CD4-positive, alpha-beta T cell treated with Interleukin-12 subunit alpha and Interleukin-12 subunit beta, for 1 hour (primary cell): ENCODE results near the gene PJA2.

Source experiments
- DNase-seq: peaks from one replicate; pipeline ENCODE4 v3.0.0-alpha.2; 2020

The PJA2 gene

DNA sequence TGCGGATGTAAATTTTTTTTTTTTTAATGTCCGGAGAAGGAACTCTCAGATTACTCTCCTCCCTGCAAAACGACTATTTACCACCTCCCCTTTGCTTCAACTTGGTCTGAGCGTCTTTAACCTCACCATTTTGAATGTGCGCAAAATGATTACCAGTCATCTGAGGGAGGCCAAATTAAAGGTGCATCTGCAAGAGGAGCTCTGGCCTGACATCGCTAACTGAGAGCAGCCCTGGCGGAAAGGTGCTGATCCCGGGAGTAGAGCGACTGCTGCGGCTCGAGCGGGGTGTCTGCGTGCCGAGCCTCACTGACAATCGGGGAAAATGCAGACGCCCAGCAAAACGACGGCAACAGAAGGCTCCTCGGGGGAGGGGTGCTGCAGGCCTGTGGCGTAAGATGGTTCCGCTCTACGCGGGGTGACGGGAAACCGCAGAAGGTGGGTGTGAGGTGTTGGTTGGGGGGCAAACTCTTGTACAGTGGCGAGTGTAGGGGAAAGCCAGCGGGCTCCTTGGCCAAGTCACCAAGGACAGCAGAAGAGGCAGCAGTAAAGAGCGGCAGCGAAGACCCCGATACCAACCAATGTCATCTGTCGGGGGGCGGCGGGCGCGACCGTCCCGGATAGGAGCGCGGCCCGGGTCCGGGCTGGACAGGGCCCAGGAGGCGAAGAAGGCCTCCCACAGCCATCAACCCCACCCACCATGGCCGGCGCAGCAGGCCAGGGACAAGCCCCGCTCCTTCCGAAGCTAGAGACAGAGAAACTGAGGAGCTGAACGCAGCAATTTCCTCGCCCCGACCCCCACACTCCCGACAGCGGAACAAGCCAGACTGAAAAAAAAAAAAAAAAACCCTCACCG lies 557 bp downstream of the PJA2 start:
- DNase-seq, result peak; percentile 85

- no peak for DNase-seq
Measured at GRCh38 chr5:109407913-109408312, 1.9 kb downstream of the PJA2 start.

DNA sequence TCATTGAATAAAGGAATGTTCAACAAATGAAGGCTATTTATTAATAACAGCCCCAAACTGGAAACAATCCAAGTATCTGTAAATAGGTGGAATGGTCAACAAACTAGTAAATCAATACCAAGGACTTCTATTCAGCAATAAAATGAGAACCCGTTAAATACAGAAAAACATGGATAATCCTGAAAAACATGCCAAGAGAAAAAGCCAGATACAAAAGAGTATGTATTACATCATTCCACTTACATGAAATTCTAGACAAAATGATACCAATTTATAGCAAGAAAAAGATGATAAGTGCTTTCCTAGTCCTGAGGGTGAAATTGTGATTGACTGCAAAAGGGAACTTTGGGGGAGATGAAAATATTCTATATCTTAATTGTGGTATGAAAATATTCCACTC lies 3.1 kb downstream of the PJA2 start:
- DNase-seq, result no peak

DNA sequence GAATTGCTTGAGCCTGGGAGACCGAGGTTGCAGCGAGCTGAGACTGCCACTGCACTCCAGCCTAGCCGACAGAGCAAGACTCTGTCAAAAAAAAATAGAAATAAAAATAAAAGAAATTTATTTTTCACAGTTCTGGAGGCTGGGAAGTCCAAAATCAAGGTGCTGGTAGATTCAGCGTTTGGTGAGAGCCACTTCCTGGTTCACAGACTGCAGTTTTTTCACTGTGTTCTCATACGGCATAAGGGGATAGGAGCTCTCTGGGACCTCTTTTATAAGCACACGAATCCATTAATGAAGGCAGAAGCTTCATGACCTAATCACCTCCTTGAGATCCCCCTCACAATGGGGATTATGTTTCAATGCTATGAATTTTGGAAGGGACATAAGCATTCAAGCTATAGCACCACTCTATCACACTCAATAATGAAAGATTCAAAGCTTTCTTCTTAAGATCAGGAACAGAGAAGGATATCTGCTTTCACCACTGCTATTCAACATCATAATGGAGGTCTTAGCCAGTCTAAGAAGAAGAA lies 5.3 kb downstream of the PJA2 start:
- DNase-seq, result no peak

DNA sequence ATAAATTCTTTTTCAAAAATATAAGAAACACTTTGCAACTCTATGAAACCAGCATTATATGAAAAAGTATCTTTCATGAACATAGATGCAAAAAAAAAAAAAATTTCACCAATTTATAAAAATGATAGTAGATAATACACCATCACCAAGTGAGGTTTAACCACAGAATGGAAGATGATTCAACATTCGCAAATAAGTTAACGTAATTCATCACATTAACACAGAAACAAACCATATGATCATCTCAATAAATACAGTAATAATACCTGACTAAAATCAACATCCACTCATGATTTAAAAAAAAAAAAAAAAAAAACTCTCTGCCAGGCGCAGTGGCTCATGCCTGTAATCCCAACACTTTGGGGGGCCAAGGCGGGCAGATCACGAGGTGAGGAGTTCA lies 6.3 kb downstream of the PJA2 start:
- DNase-seq, result no peak

DNA sequence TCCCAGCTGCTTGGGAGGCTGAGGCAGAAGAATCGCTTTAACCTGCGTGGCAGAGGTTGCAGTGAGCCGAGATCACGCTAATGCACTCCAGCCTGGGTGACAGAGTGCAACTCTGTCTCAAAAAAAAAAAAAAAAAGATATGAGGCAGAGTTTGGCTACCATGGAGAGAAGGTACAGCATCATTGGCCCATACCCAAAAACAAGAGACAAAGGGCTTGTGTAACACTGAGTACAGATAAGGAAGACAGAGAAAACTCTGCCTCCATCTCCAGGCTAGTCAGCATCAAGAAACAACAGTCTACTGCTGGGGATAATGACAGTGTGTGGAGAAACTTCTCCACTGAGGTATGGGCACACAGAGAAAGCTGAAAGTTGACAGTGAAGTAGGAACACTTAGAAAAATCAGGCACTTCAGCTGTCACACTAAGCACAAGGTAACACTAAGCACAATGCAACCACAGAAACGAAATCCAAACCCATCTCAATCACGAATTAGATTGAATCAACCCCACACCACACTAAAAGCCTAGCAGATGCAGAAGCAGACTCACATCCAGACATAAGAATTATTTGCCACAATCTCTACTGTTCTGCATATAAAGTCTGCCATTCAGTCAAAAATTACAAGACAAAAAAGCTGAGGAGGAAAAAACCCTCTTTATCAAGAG lies 10.5 kb downstream of the PJA2 start:
- DNase-seq, result no peak

DNA sequence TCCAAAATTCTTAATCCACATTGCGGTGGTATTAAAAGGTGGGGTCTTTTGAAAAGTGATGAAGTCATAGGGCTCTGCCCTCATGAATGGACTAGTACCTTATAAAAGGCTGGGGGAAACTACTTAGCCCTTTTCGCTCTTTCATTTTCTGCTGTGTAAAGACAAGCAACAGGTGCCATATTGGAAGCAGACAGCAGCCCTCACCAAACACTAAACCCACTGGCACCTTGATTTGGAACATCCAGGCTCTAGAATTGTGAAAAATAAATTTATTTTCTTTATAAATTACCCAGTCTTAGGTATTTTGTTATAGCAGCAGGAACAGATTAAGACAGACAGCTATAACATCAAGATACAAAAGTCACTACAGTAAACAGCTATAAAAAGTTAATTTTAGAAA lies 12.8 kb downstream of the PJA2 start:
- DNase-seq, result no peak

GRCh38 chr5:109394806-109395205 lies 15.0 kb downstream of the PJA2 start:
- DNase-seq, result no peak

GRCh38 chr5:109390188-109390587 lies 19.6 kb downstream of the PJA2 start:
- no peak for DNase-seq

- no peak for DNase-seq
Measured at GRCh38 chr5:109388407-109388806, 21.4 kb downstream of the PJA2 start.

DNA sequence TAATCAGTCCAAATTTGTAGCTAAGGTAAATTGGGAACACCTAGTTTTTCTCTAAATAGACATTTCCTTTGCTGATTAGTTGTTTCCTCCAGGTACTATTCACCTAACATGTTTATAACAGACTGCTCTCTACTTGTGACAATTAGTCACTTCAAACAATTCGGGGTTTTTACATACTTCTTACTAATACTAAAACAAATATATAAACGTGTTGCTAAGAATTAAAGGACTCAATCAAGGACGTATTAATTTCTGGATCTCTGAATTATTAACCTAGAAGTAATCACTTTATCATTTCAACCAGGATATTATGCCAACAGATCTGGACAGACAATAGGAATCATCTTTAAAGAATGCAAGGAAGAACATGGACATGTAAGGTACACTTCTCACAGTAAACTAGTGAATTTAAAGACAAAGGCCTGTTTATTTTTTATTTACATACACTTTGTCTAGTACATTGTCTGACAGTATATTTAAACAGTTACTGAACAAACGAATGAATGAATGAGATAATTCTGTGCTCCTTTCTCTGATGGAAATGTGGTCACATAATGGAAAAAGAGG lies 22.3 kb downstream of the PJA2 start:
- DNase-seq, result no peak

DNA sequence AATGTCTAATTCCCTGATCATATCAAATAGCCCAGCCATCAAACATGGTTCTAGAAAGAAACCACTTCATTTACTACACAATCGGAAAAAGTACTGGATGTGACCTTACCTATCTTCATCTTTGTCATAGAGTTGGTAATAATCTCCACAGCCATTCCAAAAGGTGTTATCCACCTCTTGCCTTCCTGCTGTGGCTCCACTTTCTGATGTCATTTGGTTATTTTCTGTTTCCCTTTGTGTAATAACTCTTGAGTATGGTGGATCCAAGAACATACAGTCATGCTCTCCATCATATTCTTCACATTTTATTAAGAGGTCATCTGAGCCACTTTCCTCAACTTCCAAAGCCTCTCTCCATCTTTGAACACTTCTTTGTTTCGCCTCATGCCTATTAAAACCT lies 31.7 kb downstream of the PJA2 start:
- no peak for DNase-seq

DNA sequence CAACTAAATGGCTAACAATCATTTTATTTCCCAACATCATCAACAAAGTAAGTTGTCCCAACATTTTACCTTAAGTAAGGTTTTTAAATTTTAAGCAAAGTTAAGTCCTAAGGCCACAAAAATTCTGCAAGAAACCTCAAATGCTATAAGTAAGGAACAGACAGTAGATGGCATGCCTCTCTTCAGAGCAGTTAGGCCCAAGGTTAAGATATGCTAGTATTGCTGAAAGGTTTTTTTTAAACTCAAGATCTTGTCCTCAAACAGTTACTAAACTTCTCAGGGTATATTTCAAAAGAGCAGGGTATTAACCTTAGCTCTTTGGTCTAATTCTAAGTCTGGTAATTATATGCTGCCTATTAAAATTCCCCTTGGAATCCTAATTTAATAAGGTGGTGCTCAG lies 35.1 kb downstream of the PJA2 start:
- DNase-seq, result peak; percentile 16

DNA sequence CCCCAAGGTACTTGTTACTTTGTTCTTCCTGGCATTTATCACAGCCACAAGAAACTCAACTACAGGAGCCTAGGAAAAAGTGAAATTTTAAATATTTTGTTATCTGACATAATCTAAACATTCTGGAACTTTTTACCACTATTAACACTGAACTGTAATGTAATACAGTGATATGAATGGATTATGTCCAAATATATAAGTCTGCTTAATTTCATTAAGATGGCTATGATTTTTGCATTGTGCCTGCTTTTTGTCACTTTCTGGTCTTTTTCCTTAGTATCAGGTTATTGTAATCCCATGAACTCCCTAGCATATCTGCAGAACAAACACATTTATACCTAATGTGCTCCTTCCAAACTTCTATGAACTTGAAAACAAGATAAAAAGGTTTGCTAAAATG lies 35.8 kb downstream of the PJA2 start:
- DNase-seq, result no peak

- no peak for DNase-seq
Measured at GRCh38 chr5:109370343-109370742, 39.4 kb downstream of the PJA2 start.

DNA sequence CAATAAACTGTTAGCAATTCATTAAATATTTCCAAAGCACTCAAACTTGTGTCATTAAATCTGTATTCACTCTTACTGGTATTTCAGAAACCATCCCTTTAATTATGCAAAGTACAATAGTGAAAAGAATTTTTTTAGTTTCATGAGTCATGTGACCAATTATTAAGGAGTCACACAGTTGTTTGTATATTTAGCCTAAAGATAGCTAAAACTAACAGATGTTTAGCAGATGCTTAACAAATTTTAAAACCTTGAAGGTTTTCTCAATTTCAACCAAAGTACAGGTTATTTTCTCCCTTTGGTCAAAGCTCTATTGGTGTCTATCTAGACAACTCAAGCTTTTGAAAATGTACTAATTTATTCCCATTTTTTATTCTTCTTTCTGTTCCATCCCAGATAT lies 44.1 kb downstream of the PJA2 start:
- DNase-seq, result no peak

DNA sequence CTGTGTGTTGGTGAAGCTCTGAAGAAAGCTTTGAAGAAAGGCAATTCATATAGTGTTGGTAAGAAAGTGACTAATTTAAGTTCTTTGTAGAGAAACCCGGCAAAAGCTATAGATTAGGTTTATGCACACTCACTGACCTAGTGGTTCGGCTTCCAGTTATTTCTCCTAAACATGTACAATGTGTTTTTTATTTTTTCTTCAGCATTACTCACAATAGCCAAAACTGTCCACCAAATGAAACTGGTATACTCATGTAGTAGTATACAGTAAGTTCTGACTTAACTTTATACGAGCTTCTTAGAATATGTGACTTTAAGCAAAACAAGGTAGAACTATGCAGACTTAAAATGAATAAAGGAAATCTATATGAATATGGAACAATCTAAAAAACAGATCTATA lies 44.8 kb downstream of the PJA2 start:
- no peak for DNase-seq

- DNase-seq, result no peak
Measured at GRCh38 chr5:109359642-109360041, 50.1 kb downstream of the PJA2 start.

GRCh38 chr5:109357807-109358206 lies 52.0 kb downstream of the PJA2 start:
- DNase-seq, result no peak

DNA sequence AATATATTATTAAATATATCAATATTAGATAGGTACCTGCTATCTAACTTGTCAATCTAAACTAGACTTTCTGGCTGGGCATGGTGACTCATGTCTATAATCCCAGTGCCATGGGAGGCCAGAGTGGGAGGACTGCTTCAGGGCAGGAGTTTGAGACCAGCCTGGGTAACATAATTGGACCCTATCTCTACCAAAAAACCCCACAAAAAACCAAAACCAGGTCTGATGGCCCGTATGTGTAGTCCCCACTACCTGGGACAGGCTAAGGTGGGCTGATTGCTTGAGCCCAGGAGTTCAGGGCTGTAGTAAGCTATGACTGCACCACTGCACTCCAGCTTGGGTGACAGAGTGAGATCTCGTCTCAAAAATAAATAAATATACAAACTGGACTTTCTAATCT lies 55.0 kb downstream of the PJA2 start:
- no peak for DNase-seq

DNA sequence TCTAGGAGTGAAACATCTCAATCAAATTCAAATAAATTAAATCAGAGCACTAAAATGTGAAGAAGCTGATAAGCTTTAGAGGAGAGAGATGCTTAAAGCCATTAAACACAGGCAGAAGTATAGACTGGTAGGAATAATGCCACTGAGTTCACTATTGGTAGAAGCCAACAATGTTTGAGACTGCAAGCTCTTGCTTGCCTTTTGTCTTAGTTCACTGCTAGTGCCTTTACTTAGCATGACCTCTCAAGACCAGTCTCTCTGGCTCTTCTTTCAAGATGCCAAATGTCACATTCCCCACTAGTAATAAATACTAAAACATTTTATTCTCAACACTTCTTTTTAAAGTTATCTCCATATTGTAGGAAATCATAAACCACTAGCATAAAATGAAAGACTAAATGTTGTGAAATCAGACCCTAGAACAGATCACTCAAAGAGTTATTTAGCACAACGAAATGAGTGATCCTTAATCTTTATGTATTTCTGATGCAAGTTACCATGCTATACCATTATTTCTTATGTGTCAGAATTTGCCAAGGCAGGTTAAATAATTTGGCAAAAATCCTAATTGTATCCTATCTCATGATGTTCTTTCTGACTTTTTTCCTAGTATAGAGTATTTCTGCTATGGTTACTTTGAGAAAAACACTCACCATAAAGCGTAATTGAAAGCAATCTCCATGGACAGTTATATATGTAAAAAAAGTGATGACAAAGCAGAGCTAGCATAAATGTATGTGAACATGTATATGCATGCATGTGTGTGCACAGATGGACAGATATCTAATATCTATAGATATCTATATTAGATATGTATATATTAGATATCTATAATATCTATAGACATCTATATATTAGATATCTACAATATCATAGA lies 57.5 kb downstream of the PJA2 start:
- DNase-seq, result no peak

GRCh38 chr5:109350537-109351270 lies 59.1 kb downstream of the PJA2 start:
- no peak for DNase-seq
